Tibial nerve (tissue), 4 donors: ENCODE data around the gene PRLR. TPM values are rescaled to one million over a fixed set of nuclear protein-coding genes. Genes with fewer than 3 reads are reported as not detected.

ENCODE experiments used
- DNase-seq, 2 donors: peaks; one replicate each; pipeline ENCODE4 v3.0.0-alpha.2; 2019; ENCODE audit warnings: low spot score in 2 of 2
- H3K27ac ChIP-seq, 4 donors: fragments of 200-600 bp; sonication (generic) in 3 of 4; one replicate each; pipeline ENCODE4 v1.5.1; 2017 to 2019; ENCODE audit warnings: mild to moderate bottlenecking in 1 of 4
- H3K27me3 ChIP-seq, 2 donors: fragments of 200-600 bp; sonication (generic) in 1 of 2; one replicate each; pipeline versions ENCODE4 v1.5.1 to v1.6.0; 2017 to 2019
- H3K36me3 ChIP-seq, 3 donors: fragments of 200-600 bp; sonication (generic); one replicate each; pipeline ENCODE4 v1.5.1; 2018 to 2019
- H3K4me1 ChIP-seq, 4 donors: fragments of 200-600 bp; sonication (generic) in 3 of 4; one replicate each; pipeline ENCODE4 v1.5.1; 2017 to 2019
- H3K4me3 ChIP-seq, 4 donors: fragments of 200-600 bp; sonication (generic) in 3 of 4; one replicate each; pipeline ENCODE4 v1.5.1; 2017 to 2019; ENCODE audit warnings: mild to moderate bottlenecking in 1 of 4, moderate library complexity in 1 of 4
- H3K9me3 ChIP-seq, 4 donors: fragments of 200-600 bp; sonication (generic) in 3 of 4; one replicate each; pipeline ENCODE4 v1.5.1; 2017 to 2019
- EP300 ChIP-seq, 2 donors: sonication (generic); formaldehyde crosslinking; IDR thresholded peaks; one replicate each; pipeline ENCODE4 v1.6.1; 2017; ENCODE audit warnings: antibody characterized with exemption in 2 of 2, mild to moderate bottlenecking in 1 of 2
- POLR2A ChIP-seq, 2 donors: fragments of 450-650 bp; IDR thresholded peaks; one replicate each; pipeline ENCODE4 v1.6.1; 2017; ENCODE audit warnings: antibody characterized with exemption in 2 of 2, mild to moderate bottlenecking in 2 of 2, moderate library complexity in 2 of 2
- WGBS, 2 donors: methylation state at CpG; one replicate each; pipeline ENCODE4 v1.1.5; 2018; 5-methylcytosine and 5-hydroxymethylcytosine counted together
- total RNA-seq, 4 donors: library from RNA; depleted of rRNA; stranded (reverse); fragments of >200 nt; gene quantifications; one replicate each; pipeline ENCODE4 v1.1.0, GENCODE V29; 2016
- TF ChIP-seq, protein P1 (sequence below), 5 experiments: fragments of 200-600 bp in 3 of 5; fragments of 450-650 bp in 2 of 5; sonication (generic) in 3 of 5; IDR thresholded peaks; one replicate each; pipeline ENCODE4 v1.5.1; 2016 to 2019; ENCODE audit warnings: antibody characterized with exemption in 5 of 5, mild to moderate bottlenecking in 3 of 5, moderate library complexity in 2 of 5

Gene PRLR
- total RNA-seq, 4 donors from 2014 or later, result 0.84 to 5.3 (median 4.0) TPM

DNA sequence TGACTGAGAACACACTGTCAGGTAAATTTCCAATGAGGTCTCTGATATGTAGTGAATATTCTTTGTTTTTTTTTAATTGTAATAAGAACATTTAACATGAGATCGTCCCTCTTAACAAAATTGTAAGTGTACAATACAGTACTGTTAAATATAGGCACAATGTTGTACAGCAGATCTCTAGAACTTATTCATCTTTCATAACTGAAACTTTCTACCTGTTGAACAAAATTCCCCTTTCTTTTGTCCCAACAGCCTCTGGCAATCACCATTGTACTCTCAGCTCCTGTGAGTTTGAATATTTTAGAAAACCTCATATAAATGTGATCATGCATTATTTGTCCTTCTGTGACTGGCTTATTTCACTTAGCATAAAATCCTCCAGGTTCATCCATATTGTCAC, 10.6 kb upstream of the PRLR start:
- Histone ChIP-seq H3K4me3 (no peak overlapping the region), H3K9me3 (no peaks in the 10 kb centered on the region), H3K36me3 (no peaks in the 10 kb centered on the region), H3K27me3 (no peaks in the 10 kb centered on the region), H3K4me1 (no peaks in the 10 kb centered on the region), H3K27ac (no peak overlapping the region)
- TF ChIP-seq POLR2A (IDR thresholded peaks at IDR 0.05) (no peak), EP300 (IDR thresholded peaks at IDR 0.05) (no peak)
- TF ChIP-seq, protein P1, sequence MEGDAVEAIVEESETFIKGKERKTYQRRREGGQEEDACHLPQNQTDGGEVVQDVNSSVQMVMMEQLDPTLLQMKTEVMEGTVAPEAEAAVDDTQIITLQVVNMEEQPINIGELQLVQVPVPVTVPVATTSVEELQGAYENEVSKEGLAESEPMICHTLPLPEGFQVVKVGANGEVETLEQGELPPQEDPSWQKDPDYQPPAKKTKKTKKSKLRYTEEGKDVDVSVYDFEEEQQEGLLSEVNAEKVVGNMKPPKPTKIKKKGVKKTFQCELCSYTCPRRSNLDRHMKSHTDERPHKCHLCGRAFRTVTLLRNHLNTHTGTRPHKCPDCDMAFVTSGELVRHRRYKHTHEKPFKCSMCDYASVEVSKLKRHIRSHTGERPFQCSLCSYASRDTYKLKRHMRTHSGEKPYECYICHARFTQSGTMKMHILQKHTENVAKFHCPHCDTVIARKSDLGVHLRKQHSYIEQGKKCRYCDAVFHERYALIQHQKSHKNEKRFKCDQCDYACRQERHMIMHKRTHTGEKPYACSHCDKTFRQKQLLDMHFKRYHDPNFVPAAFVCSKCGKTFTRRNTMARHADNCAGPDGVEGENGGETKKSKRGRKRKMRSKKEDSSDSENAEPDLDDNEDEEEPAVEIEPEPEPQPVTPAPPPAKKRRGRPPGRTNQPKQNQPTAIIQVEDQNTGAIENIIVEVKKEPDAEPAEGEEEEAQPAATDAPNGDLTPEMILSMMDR (IDR thresholded peaks at IDR 0.05), result no peak
- 82 to 83% methylated on average over 1 of the region's 1 CpG for WGBS, 2 donors
- DNase-seq, result no peak

GRCh38 chr5:35239911-35240610, 9.8 kb upstream of the PRLR start:
- TF ChIP-seq POLR2A (IDR thresholded peaks at IDR 0.05) (no peak), EP300 (IDR thresholded peaks at IDR 0.05) (no peak)
- TF ChIP-seq, protein P1 (IDR thresholded peaks at IDR 0.05), result no peak
- H3K4me1 ChIP-seq, result no peaks in the 10 kb centered on the region
- H3K27me3 ChIP-seq, result no peaks in the 10 kb centered on the region
- DNase-seq, result no peak
- no peak overlapping the region for H3K4me3 ChIP-seq
- 67 to 68% methylated on average over 2 of the region's 2 CpGs for WGBS, 2 donors
- H3K27ac ChIP-seq, result no peak overlapping the region
- no peaks in the 10 kb centered on the region for H3K9me3 ChIP-seq
- H3K36me3 ChIP-seq, result no peaks in the 10 kb centered on the region

GRCh38 chr5:35239476-35239875, 9.2 kb upstream of the PRLR start:
- no peak for DNase-seq
- TF ChIP-seq EP300 (IDR thresholded peaks at IDR 0.05) (no peak), POLR2A (IDR thresholded peaks at IDR 0.05) (no peak)
- TF ChIP-seq, protein P1 (IDR thresholded peaks at IDR 0.05), result no peak
- H3K27me3 ChIP-seq, result no peaks in the 10 kb centered on the region
- no peaks in the 10 kb centered on the region for H3K4me1 ChIP-seq
- no peaks in the 10 kb centered on the region for H3K9me3 ChIP-seq
- no peak overlapping the region for H3K4me3 ChIP-seq
- no peak overlapping the region for H3K27ac ChIP-seq
- H3K36me3 ChIP-seq, result no peaks in the 10 kb centered on the region
- WGBS, 2 donors, result 88 to 91% methylated on average over 7 of the region's 7 CpGs

GRCh38 chr5:35237580-35238376, 7.5 kb upstream of the PRLR start:
- Histone ChIP-seq H3K36me3 (no peaks in the 10 kb centered on the region), H3K27me3 (no peaks in the 10 kb centered on the region), H3K27ac (no peak overlapping the region), H3K9me3 (no peaks in the 10 kb centered on the region), H3K4me1 (no peaks in the 10 kb centered on the region), H3K4me3 (no peak overlapping the region)
- WGBS, 2 donors, result 64% methylated on average over 2 of the region's 2 CpGs
- DNase-seq, result no peak
- TF ChIP-seq, protein P1 (IDR thresholded peaks at IDR 0.05), result no peak
- TF ChIP-seq EP300 (IDR thresholded peaks at IDR 0.05), result no peak
- TF ChIP-seq POLR2A (IDR thresholded peaks at IDR 0.05), result no peak

- Histone ChIP-seq H3K36me3 (no peaks in the 10 kb centered on the region), H3K9me3 (no peaks in the 10 kb centered on the region), H3K27me3 (no peaks in the 10 kb centered on the region), H3K27ac (no peak overlapping the region), H3K4me3 (no peak overlapping the region), H3K4me1 (no peaks in the 10 kb centered on the region)
- TF ChIP-seq, protein P1 (IDR thresholded peaks at IDR 0.05), result no peak
- no peak for TF ChIP-seq POLR2A (IDR thresholded peaks at IDR 0.05)
- no peak for TF ChIP-seq EP300 (IDR thresholded peaks at IDR 0.05)
- no peak for DNase-seq
These were observed 6.5 kb upstream of the PRLR start for GRCh38 chr5:35236770-35237169.
